ENCODE results near the gene IRF9. TPM values are rescaled to one million over a fixed set of nuclear protein-coding genes. Genes with fewer than 3 reads are reported as not detected.

Gene IRF9, protein sequence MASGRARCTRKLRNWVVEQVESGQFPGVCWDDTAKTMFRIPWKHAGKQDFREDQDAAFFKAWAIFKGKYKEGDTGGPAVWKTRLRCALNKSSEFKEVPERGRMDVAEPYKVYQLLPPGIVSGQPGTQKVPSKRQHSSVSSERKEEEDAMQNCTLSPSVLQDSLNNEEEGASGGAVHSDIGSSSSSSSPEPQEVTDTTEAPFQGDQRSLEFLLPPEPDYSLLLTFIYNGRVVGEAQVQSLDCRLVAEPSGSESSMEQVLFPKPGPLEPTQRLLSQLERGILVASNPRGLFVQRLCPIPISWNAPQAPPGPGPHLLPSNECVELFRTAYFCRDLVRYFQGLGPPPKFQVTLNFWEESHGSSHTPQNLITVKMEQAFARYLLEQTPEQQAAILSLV
- 221 and 229 TPM in 2 replicates for total RNA-seq

DNA sequence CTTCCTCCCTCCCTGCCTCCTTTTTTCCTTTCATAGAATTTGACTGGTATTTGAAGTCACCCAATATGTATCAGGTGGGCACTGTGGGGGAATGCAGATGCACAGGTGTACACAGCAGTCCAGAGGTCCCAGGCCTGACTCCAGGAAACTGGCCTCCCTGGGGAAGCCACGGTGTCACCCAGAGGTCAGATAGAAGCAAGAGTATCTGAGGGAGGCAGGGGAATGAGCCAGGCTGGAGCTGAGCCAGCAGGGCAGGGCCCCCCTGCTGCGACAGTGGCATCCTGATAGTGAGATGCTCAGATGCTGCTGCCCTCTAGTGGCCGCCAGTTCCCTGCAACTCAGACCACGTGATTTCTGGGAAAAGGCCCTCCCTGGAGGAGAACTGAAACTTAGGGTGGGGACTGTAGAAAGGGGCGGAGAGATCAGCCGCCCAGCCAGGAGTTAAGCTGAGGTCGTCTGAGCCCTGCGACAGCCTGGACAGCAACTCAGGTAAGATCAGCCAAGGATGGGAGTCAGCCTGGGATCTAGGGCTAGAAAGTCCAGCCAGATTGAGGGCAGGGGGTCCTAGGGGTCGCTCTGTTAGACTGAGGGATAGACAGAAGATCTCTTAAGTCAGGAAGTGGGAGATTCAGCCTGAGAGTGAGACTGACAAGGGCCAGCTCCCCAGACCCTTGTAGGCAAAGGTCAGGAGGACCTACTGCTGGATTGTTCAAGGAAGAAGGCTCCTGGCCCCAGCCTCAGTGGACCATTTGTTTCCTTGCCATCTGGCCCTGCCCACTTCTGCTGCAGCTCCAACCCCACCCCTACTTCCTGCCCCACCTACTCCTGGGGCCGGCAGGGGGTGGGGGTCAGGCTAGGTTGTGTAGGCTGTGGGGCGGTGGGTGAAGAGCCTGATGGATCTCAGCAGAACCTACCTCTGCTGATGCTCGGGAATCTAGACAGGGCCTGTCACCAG is at the start of gene IRF9:
Gene IRF9 (plus strand): TSS at position 416 of the 955 bp plus-strand sequence. CDS start 880 bp downstream, outside the sequence.
- ATAC-seq (ENCODE audit: low read depth) = peak; percentile 92
- POLR2A ChIA-PET = interaction anchor here (0.6 to 4.6 kb wide), 43 partner anchors 9 to 269 kb away, joined by 3 to 93 read pairs (median 8); partner anchors contain the start of genes CARMIL3, CBLN3, CHMP4A and CIDEB
- Mint-ChIP-seq H3K4me1 (peaks cover 45% of the 10 kb centered on the region), H3K36me3 (ENCODE audit: low read depth) (peaks cover 82% of the 10 kb centered on the region), H3K27ac (peak within 1 kb of the TSS; percentile 95), H3K9me3 (no peaks in the 10 kb centered on the region), H3K4me3 (peak within 1 kb of the TSS; percentile 98), H3K27me3 (no peaks in the 10 kb centered on the region)
- peak; percentile 90 for DNase-seq
- CTCF ChIA-PET = interaction anchor here (0.6 to 4.2 kb wide), 28 partner anchors 10 to 270 kb away, joined by 3 to 45 read pairs (median 6); partner anchors contain the start of genes CHMP4A, CIDEB, DCAF11 and EMC9
- TF ChIP-seq, protein P1, sequence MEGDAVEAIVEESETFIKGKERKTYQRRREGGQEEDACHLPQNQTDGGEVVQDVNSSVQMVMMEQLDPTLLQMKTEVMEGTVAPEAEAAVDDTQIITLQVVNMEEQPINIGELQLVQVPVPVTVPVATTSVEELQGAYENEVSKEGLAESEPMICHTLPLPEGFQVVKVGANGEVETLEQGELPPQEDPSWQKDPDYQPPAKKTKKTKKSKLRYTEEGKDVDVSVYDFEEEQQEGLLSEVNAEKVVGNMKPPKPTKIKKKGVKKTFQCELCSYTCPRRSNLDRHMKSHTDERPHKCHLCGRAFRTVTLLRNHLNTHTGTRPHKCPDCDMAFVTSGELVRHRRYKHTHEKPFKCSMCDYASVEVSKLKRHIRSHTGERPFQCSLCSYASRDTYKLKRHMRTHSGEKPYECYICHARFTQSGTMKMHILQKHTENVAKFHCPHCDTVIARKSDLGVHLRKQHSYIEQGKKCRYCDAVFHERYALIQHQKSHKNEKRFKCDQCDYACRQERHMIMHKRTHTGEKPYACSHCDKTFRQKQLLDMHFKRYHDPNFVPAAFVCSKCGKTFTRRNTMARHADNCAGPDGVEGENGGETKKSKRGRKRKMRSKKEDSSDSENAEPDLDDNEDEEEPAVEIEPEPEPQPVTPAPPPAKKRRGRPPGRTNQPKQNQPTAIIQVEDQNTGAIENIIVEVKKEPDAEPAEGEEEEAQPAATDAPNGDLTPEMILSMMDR (IDR thresholded peaks at IDR 0.05) = no peak
- intact Hi-C loops (cut with micrococcal nuclease) = loop anchor here (1.0 kb wide), 17 partner anchors 10 to 281 kb away; partner anchors contain the start of genes DCAF11, EMC9, IPO4 and MDP1

DNA sequence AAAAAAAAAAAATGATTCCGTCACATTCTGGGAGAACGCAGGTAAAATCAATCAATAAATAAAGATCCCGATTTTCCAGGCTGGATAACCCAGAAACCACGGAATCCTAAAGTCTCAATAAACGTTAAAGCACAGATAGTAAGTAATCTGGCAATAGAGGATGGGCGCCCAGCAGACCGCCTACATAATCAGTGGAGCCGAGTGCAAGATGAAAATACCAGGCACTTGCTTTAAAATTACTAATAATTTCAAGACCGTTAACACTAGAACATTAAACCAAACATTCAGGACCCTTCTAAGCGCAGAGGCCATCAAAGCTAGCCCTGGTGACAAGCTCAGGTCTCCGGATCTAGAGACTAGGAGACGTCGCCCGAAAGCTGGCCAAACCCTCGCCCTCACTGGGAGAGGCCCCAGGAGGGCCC is 47.7 kb upstream of the IRF9 start:
- POLR2A ChIA-PET = interaction anchor here (0.6 to 6.1 kb wide), 31 partner anchors 8 to 1018 kb away, joined by 3 to 239 read pairs (median 9); partner anchors contain the start of genes ACIN1, C14orf119, CARMIL3 and CBLN3
- ATAC-seq (ENCODE audit: low read depth) = no peak
- Mint-ChIP-seq H3K9me3 (no peaks in the 10 kb centered on the region), H3K36me3 (ENCODE audit: low read depth) (peaks cover 36% of the 10 kb centered on the region), H3K27me3 (no peaks in the 10 kb centered on the region), H3K4me1 (peaks cover 35% of the 10 kb centered on the region), H3K27ac (peak overlapping the region; percentile 100), H3K4me3 (peak overlapping the region; percentile 99)
- no peak for DNase-seq
- CTCF ChIA-PET = interaction anchor here (0.7 to 2.6 kb wide), 10 partner anchors 18 to 100 kb away, joined by 3 to 15 read pairs (median 8); partner anchors contain the start of genes CHMP4A, EMC9, IRF9 and PSME1
- TF ChIP-seq, protein P1 (IDR thresholded peaks at IDR 0.05) = no peak
- intact Hi-C loops (cut with micrococcal nuclease) = loop anchor here (10.0 kb wide), 1 partner anchor 1019 kb away; the partner anchor contains the start of genes ACIN1 and C14orf119

DNA sequence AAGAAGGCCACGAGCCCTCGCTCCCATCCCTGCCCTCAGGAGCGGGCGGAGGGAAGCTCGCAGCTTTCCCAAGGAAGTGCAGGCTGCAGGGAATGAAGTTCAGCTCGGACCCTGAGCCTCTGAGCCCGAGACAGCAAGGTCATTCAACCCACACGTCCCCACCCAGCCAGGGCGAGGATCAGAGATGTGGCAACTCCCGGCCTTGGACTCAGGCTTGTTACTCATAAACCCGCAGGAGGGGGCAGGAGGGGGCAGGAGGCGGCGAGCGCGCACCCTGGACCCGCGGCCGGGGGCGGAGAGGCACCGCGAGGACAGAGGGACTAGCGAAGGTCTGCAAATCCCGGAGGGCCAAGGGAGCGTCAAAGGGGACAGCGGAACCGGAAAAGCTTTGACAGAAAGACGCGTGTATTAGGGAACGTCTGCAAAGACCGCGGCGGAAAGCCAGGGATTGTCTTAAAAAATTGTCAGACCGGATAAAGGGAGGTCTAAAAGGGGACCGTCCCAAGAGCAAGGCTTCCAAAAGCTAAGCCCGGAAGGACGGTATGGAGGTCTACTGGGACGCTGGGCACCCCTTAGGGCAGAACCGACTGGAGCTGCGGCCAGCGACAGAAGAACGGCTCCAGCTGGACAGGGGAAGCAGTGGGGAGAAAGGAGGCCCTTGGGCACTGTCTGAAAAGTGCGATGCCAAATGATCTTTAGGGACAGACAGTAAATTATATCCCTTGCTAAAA is 47.1 kb upstream of the IRF9 start:
- Mint-ChIP-seq H3K36me3 (ENCODE audit: low read depth) (peaks cover 42% of the 10 kb centered on the region), H3K9me3 (no peaks in the 10 kb centered on the region), H3K4me1 (peaks cover 29% of the 10 kb centered on the region), H3K27me3 (no peaks in the 10 kb centered on the region), H3K27ac (peak overlapping the region; percentile 100), H3K4me3 (peak overlapping the region; percentile 99)
- ChIA-PET CTCF (interaction anchor here (0.6 to 2.6 kb wide), 14 partner anchors 12 to 195 kb away, joined by 3 to 15 read pairs (median 5); partner anchors contain the start of genes CHMP4A, EMC9, IRF9 and PSME1), POLR2A (interaction anchor here (0.6 to 6.1 kb wide), 49 partner anchors 9 to 1323 kb away, joined by 3 to 239 read pairs (median 7); partner anchors contain the start of genes ACIN1, C14orf119, CARMIL3 and CBLN3)
- ATAC-seq (ENCODE audit: low read depth) = peak; percentile 17
- peak; percentile 74 for DNase-seq
- TF ChIP-seq, protein P1 (IDR thresholded peaks at IDR 0.05) = no peak
- intact Hi-C loops (cut with micrococcal nuclease) = loop anchor here (1.0 to 10.0 kb wide), 16 partner anchors 19 to 1019 kb away; partner anchors contain the start of genes ACIN1, C14orf119, CHMP4A and EMC9
